GM18502 (cell line): ENCODE measurements around the gene NPR1.

ENCODE experiments used
- ATAC-seq: cut with Tn5 transposase; IDR thresholded peaks from one replicate; pipeline ENCODE4 v1.9.1; 2021; ENCODE audit warnings: mild to moderate bottlenecking; ENCODE audit not compliant: unreplicated experiment, poor library complexity

Gene NPR1

DNA sequence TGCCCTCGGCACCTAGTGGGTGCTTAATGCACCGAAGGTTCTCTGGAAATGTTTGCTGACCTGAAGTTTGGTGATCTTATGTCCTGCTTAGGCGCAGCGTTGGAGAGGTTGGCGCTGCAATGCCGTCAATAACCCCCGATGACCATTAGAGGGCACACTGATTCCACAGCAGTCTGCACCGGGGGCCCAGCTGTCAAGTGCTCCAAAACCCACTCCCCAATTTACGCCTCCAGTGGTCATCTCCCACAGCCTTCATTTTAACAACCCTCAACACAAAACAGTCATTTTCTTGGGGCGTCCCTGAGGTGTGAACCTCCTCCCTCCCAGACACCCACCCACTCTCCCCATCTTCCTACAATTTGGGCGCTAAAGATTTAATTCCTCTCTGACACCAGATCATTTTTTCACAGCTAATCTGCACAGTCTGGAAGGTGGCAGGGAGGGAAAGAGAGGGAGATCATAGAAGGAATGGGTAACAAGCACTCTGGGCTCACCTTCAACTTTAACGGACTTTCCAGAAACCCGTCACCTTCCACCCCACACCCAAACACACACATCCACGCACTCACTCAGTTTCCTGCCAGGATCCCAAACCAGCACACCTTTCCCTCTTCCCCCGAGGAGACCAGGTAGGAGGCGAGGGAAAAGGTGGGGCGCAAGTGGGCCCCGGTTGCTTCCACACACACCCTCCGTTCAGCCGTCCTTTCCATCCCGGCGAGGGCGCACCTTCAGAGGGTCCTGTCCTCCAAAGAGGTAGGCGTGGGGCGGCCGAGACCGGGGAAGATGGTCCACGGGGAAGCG, 570 bp upstream of the NPR1 start:
- ATAC-seq = no peak

- no peak for ATAC-seq
Measured at GRCh38 chr1:153679337-153680119, 1.0 kb downstream of the NPR1 start.

DNA sequence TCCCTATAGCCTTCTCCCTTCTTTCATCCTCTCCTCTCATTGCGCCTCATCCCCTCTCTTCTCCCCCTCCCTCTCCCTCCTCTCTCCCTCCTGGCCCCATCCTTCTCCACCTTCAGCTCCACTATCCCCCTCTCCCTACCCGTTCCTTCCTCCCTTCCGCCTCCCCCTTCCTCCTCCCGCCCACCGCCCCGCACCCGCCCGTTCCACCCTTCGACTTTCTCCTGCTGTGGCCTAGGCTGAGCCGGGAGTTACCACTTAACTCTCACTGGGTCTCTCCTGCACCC, 1.6 kb downstream of the NPR1 start:
- no peak for ATAC-seq

GRCh38 chr1:153682730-153683129, 4.2 kb downstream of the NPR1 start:
- ATAC-seq = no peak

- no peak for ATAC-seq
Measured at GRCh38 chr1:153683854-153684253, 5.4 kb downstream of the NPR1 start.

- ATAC-seq = no peak
Measured at GRCh38 chr1:153684892-153685291, 6.4 kb downstream of the NPR1 start.

DNA sequence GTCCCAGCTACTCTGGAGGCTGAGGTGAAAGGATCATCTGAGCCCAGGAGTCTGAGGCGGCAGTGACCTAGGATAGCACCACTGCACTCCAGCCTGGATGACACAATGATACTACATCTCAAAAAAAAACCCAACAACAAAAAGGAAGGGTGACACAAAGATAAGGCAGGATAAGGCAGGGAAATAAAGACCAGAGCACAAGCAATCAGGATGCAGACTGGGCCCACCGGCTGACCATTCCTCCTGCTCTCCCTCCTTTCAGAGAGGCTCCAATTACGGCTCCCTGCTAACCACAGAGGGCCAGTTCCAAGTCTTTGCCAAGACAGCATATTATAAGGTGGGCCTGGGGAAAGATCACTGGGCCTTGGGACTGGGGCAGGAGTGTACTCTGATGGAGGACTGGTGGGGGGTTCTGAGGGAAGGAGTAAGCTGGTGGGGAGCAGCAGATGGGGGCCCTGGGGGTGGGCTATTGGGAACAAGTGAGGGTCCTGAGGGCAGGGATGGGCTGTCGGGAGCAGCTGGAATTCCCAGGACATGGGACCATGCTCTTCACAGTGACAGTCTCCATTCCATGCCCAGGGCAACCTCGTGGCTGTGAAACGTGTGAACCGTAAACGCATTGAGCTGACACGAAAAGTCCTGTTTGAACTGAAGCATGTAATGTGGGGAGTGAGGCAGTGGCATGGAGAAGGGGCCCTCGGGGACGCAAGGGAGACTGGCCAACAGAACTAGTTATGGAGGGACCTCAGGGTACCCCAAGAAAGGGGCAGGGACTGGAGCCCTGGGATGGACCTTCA, 7.3 kb downstream of the NPR1 start:
- ATAC-seq = no peak

GRCh38 chr1:153687346-153688125, 9.0 kb downstream of the NPR1 start:
- no peak for ATAC-seq

DNA sequence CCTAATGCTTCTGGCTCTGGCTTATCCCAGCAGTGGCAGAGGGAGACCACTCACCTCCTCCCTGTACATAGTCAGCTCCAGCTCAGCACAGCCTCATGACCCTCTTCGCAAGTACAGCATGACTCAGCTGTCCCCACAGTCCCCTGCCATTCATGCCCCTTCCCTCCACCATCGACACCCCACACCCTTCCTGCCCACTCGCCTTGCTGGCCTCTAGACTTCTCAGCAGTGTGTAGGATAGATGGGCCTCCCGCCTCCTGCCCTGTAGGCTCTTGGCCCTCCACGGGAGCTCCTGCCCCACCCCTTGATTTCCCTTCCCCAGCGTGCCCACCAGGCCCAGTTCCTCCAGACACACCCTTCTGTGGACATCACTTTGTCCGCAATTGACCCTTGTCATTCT, 9.8 kb downstream of the NPR1 start:
- ATAC-seq = no peak

- no peak for ATAC-seq
Measured at GRCh38 chr1:153688736-153689328, 10.3 kb downstream of the NPR1 start.

- ATAC-seq = no peak
Measured at GRCh38 chr1:153693466-153693865, 15.0 kb downstream of the NPR1 start.

- ATAC-seq = no peak
Measured at GRCh38 chr1:153696741-153697140, 18.3 kb downstream of the NPR1 start.

DNA sequence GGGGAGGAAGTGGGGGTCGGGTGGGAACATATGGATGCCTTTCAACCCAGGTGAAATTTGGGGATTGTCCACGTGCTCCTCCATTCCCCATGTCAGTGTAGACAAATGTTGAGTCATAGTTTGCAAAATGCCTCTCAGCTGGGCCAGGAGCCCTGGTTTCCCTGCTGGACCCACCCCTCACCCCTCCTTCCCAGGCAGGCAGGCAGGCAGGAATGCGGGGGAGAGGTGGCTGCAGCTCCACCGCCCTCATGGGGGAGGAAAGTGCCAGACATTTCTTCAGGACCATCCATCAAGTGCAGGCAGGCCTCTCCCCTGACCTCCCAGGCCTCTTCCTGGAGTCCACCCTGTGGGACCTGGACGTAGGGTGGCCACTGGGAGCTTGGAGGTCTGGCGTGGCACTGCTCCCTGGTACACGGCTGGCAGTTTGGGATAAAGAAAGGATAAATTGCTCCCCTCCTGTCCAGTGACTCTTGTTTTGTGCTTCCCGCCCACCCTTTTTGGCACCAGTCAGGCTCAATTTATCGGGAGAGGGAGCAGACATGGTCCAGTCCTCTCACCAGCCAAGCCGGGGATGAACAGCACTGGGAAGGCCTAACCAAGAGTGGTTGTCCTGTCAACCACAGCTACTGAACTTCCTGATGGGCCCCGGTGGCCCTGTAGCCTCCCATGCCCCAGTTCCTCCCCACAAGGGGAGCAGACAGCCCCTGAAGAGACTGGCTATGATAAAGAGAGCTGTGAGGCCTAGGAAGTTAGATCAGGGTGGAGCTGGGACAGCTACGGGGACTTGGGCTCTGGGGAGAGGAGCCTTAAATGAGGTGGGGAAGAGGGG, 18.9 kb downstream of the NPR1 start:
- no peak for ATAC-seq

GRCh38 chr1:153698020-153698922, 19.8 kb downstream of the NPR1 start:
- no peak for ATAC-seq

- ATAC-seq = no peak
Measured at GRCh38 chr1:153698923-153699714, 20.6 kb downstream of the NPR1 start.

DNA sequence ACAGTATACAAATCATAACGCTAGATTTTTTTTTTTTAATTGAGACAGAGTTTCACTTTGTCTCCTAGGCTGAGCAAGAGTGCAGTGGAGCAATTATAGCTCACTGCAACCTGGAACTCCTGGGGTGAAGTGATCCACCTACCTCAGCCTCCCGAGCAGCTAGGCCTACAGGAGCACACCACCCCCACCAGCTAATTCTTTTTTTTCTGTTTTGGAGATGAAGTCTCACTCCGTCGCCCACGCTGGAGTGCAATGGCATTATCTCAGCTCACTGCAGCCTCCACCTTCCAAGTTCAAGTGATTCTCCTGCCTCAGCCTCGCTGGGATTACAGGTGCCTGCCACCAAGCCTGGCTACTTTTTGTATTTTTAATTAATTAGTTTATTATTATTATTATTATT, 21.3 kb downstream of the NPR1 start:
- no peak for ATAC-seq

DNA sequence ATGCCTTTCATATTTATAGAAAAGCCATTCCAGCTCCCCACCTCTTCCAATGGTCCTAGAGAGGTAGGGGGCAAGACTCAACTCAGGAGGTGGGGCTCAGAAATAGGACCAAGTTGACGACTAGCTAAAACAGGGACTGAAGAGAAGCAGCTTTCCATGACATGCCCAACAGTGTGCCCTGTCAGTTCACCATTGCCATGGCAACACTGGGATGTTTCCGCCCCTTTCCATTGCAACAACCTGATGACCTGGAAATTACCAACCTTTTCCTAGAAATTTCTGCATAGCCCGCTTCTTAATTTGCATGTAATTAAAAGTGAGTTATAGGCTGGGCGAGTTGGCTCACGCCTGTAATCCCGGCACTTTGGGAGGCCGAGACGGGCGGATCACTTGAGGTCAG, 27.0 kb downstream of the NPR1 start:
- no peak for ATAC-seq
